HUES64 (cell line): Measurements from ENCODE around the gene ATP11A.
"Not testable (repeated sequence)": the region's sequence is repeated elsewhere in the genome, so short reads cannot be mapped to it uniquely, and the experiment has no call there.

Experiments
- H3K27ac ChIP-seq: 2 replicates; pipeline ENCODE4 v1.7.0; 2013; ENCODE audit warnings: low read depth, low read length, inconsistent platforms
- H3K27me3 ChIP-seq: 2 replicates; pipeline ENCODE4 v1.6.1; 2013; ENCODE audit warnings: mild to moderate bottlenecking, low read length; ENCODE audit not compliant: insufficient read depth
- H3K36me3 ChIP-seq: 2 replicates; pipeline ENCODE4 v1.6.1; 2013; ENCODE audit warnings: mild to moderate bottlenecking, low read length; ENCODE audit not compliant: insufficient read depth
- H3K4me1 ChIP-seq: 2 replicates; pipeline ENCODE4 v1.6.1; 2013; ENCODE audit warnings: mild to moderate bottlenecking, low read length, moderate library complexity; ENCODE audit not compliant: insufficient read depth
- H3K4me3 ChIP-seq: 2 replicates; pipeline ENCODE4 v1.5.1; 2013; ENCODE audit warnings: mild to moderate bottlenecking, low read length, moderate library complexity
- H3K9ac ChIP-seq: 2 replicates; pipeline ENCODE4 v1.6.1; 2013; ENCODE audit warnings: mild to moderate bottlenecking, low read depth, low read length
- H3K9me3 ChIP-seq: 2 replicates; pipeline ENCODE4 v1.6.1; 2013; ENCODE audit warnings: low read depth, low read length; ENCODE audit not compliant: insufficient read depth
- WGBS: fragments of 150-250, 120-280 bp; methylation state at CpG from one replicate; pipeline ENCODE4 v1.1.7; 2013; ENCODE audit warnings: missing lambda C conversion rate; 5-methylcytosine and 5-hydroxymethylcytosine counted together

ATP11A gene

GRCh38 chr13:112835796-112836195, 146.0 kb downstream of the ATP11A start:
- Histone ChIP-seq H3K9me3 (no peaks in the 10 kb centered on the region), H3K36me3 (peaks cover 90% of the 10 kb centered on the region), H3K4me3 (no peak overlapping the region), H3K9ac (no peak overlapping the region), H3K27me3 (no peaks in the 10 kb centered on the region), H3K4me1 (no peaks in the 10 kb centered on the region), H3K27ac (no peak overlapping the region)
- 96% methylated on average over 10 of the region's 10 CpGs for WGBS

DNA sequence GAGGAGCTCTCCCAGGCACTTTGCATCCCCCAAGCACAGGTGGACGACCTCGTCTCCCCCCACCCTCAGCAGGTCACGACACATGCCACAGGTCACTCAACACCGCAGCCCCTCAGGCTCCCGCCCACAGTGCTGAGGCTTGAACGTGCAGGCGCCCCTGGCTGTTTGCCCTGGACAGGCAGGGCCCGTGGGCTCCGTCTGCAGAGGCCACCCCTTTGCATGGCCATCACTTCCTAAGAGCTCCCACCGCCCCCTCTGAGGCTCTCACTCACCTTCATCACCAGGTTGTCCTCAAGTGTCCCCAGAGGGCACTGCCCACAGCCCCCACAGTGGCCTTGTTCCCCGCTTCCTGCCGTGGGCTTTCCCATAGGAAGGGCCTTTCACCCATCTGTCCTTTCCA, 147.1 kb downstream of the ATP11A start:
- H3K27me3 ChIP-seq = no peaks in the 10 kb centered on the region
- 0 out of 2 replicates have a peak, but pooled peaks cover under 1% of the 10 kb centered on the region for H3K4me1 ChIP-seq
- H3K9ac ChIP-seq = no peak overlapping the region
- H3K27ac ChIP-seq = no peak overlapping the region
- peaks cover 83% of the 10 kb centered on the region for H3K36me3 ChIP-seq
- no peak overlapping the region for H3K4me3 ChIP-seq
- no peaks in the 10 kb centered on the region for H3K9me3 ChIP-seq
- 96% methylated on average over 12 of the region's 12 CpGs for WGBS

GRCh38 chr13:112837371-112838037, 147.7 kb downstream of the ATP11A start:
- Histone ChIP-seq H3K9ac (no peak overlapping the region), H3K9me3 (no peaks in the 10 kb centered on the region), H3K36me3 (peaks cover 79% of the 10 kb centered on the region), H3K4me1 (0 out of 2 replicates have a peak, but pooled peaks cover 5% of the 10 kb centered on the region), H3K27ac (no peak overlapping the region), H3K4me3 (no peak overlapping the region), H3K27me3 (no peaks in the 10 kb centered on the region)
- WGBS = 97% methylated on average over 26 of the region's 26 CpGs

- H3K9me3 ChIP-seq = no peaks in the 10 kb centered on the region
- no peaks in the 10 kb centered on the region for H3K27me3 ChIP-seq
- H3K27ac ChIP-seq = no peak overlapping the region
- H3K36me3 ChIP-seq = peaks cover 78% of the 10 kb centered on the region
- no peak overlapping the region for H3K4me3 ChIP-seq
- 0 out of 2 replicates have a peak, but pooled peaks cover 5% of the 10 kb centered on the region for H3K4me1 ChIP-seq
- WGBS = 94% methylated on average over 35 of the region's 35 CpGs
- no peak overlapping the region for H3K9ac ChIP-seq
Measured at GRCh38 chr13:112838038-112838841, 148.4 kb downstream of the ATP11A start.

- peaks cover 78% of the 10 kb centered on the region for H3K36me3 ChIP-seq
Measured at GRCh38 chr13:112838842-112839117, 148.9 kb downstream of the ATP11A start.

GRCh38 chr13:112839356-112840105, 149.7 kb downstream of the ATP11A start:
- no peak overlapping the region for H3K27ac ChIP-seq
- 0 out of 2 replicates have a peak, but pooled peaks cover 5% of the 10 kb centered on the region for H3K4me1 ChIP-seq
- 95% methylated on average over 12 of the region's 12 CpGs for WGBS
- H3K36me3 ChIP-seq = peaks cover 78% of the 10 kb centered on the region
- no peak overlapping the region for H3K9ac ChIP-seq
- H3K4me3 ChIP-seq = no peak overlapping the region
- H3K27me3 ChIP-seq = no peaks in the 10 kb centered on the region
- no peaks in the 10 kb centered on the region for H3K9me3 ChIP-seq

More at GRCh38 chr13:112838842-112839117, 148.9 kb downstream of the ATP11A start:
- Histone ChIP-seq H3K27me3 (no peaks in the 10 kb centered on the region), H3K9me3 (no peaks in the 10 kb centered on the region), H3K4me1 (0 out of 2 replicates have a peak, but pooled peaks cover 5% of the 10 kb centered on the region), H3K4me3 (no peak overlapping the region), H3K27ac (no peak overlapping the region), H3K9ac (no peak overlapping the region)
- 73% methylated on average over 7 of the region's 7 CpGs for WGBS

DNA sequence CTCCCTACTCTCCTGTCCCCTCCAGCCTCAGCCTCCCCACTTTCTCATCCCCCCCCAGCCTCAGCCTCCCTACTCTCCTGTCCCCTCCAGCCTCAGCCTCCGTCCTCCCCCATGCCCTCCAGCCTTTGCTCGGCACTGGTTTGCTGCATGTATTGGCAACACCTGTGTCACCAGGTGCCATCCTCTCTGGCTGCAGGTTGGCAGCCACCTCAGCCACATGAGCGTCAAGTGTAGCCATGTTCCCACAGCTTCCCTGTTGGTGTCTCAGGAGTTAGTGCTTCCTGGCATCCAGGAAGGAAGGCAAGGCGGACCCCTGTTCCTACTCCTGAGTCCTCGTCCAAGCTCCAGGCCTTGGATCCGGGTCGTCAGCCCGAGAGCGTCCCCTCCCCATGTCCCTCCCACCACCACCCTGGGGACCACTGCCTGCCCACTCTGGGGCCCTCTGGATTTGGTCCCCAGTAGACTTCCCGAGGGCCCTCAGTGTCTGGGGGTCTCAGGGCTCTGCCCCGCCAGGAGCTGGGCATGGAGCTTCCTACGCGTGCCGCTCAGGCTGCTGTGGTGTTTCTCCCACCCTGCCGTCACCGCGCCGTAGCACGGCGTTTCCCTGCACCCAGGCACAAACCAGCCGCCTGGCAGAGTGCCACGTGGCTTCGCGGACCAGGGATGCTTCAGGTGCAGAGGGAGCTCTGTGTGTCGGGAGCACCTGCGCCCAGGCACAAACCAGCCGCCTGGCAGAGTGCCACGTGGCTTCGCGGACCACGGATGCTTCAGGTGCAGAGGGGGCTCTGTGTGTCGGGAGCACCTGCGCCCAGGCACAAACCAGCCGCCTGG, 150.8 kb downstream of the ATP11A start:
- Histone ChIP-seq H3K4me1 (0 out of 2 replicates have a peak, but pooled peaks cover 5% of the 10 kb centered on the region), H3K27me3 (no peaks in the 10 kb centered on the region), H3K9me3 (no peaks in the 10 kb centered on the region), H3K4me3 (no peak overlapping the region), H3K36me3 (peaks cover 70% of the 10 kb centered on the region), H3K9ac (no peak overlapping the region), H3K27ac (no peak overlapping the region)
- 95% methylated on average over 34 of the region's 34 CpGs for WGBS

DNA sequence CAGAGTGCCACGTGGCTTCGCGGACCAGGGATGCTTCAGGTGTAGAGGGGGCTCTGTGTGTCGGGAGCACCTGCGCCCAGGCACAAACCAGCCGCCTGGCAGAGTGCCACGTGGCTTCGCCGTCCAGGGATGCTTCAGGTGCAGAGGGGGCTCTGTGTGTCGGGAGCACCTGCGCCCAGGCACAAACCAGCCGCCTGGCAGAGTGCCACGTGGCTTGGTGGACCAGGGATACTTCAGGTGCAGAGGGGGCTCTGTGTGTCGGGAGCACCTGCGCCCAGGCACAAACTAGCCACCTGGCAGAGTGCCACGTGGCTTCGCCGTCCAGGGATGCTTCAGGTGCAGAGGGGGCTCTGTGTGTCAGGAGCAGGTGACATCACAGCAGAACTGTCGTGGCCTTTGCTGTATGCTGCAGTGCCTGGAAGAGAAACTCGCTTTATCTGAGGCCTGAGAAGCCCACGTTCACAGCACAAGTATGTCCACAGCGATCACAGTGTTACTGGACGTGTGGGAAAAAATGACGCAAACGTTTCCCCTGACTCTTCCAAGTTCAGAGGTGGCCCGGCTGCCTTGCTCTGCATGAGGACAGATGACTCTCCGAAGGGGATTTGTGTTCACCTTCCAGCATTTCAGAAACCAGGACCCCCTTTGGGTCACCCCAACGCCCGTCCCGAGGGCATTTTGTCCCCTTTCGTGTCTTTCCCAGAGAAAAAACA, 151.6 kb downstream of the ATP11A start:
- not testable (repeated sequence) for H3K27ac ChIP-seq, H3K4me3 ChIP-seq, H3K4me1 ChIP-seq, H3K27me3 ChIP-seq, H3K9me3 ChIP-seq, H3K9ac ChIP-seq
- H3K36me3 ChIP-seq = peaks cover 62% of the 10 kb centered on the region
- WGBS = 94% methylated on average over 31 of the region's 31 CpGs

- H3K9me3 ChIP-seq = no peaks in the 10 kb centered on the region
- 0 out of 2 replicates have a peak, but pooled peaks cover 5% of the 10 kb centered on the region for H3K4me1 ChIP-seq
- 66% methylated on average over 14 of the region's 14 CpGs for WGBS
- H3K27me3 ChIP-seq = no peaks in the 10 kb centered on the region
- no peak overlapping the region for H3K9ac ChIP-seq
- H3K4me3 ChIP-seq = no peak overlapping the region
- peaks cover 60% of the 10 kb centered on the region for H3K36me3 ChIP-seq
- 0 out of 2 replicates have a peak overlapping the region, but pooled peaks have one; percentile 9 for H3K27ac ChIP-seq
Measured at GRCh38 chr13:112842343-112842856, 152.6 kb downstream of the ATP11A start.

GRCh38 chr13:112842931-112843391, 153.1 kb downstream of the ATP11A start:
- Histone ChIP-seq H3K9ac (no peak overlapping the region), H3K27me3 (no peaks in the 10 kb centered on the region), H3K27ac (no peak overlapping the region), H3K36me3 (peaks cover 61% of the 10 kb centered on the region), H3K4me1 (0 out of 2 replicates have a peak, but pooled peaks cover 5% of the 10 kb centered on the region), H3K4me3 (no peak overlapping the region), H3K9me3 (peaks cover 2% of the 10 kb centered on the region; the same call in 1 of the 2 replicates)
- 96% methylated on average over 33 of the region's 33 CpGs for WGBS
